B cell (primary cell): ENCODE results near the gene EEF1E1. TPM values are rescaled to one million over a fixed set of nuclear protein-coding genes. Genes with fewer than 3 reads are reported as not detected.

Experiments used
- ATAC-seq: fragments of 200-7000 bp; cut with Tn5 transposase; one replicate; pipeline ENCODE4 v1.10.0; 2021; ENCODE audit warnings: low read depth, mild to moderate bottlenecking, moderate number of reproducible peaks, moderate library complexity
- CTCF ChIA-PET: fragments of 350-600 bp; sonication (Branson Sonifier 250); formaldehyde crosslinking; loops from one replicate; lab custom pipeline; 2021; ENCODE audit warnings: antibody characterized with exemption, inconsistent platforms; lab: Charles Lee
- POLR2A ChIA-PET: fragments of 350-600 bp; sonication (Branson Sonifier 250); formaldehyde crosslinking; loops from one replicate; lab custom pipeline; 2021; ENCODE audit warnings: antibody characterized with exemption; lab: Charles Lee
- DNase-seq: peaks from one replicate; pipeline ENCODE4 v3.0.0; 2013
- H2AFZ ChIP-seq: 2 replicates; pipeline ENCODE4 v1.6.1; 2012; ENCODE audit warnings: mild to moderate bottlenecking, low read depth, low read length; ENCODE audit not compliant: insufficient read depth, poor library complexity, severe bottlenecking
- H3K27ac ChIP-seq, 2 donors: 1 replicate in 1 of 2; 2 replicates in 1 of 2; pipeline ENCODE4 v1.5.1; 2012 to 2013; ENCODE audit warnings: low read length in 2 of 2, mild to moderate bottlenecking in 2 of 2, moderate library complexity in 1 of 2
- H3K27me3 ChIP-seq, 4 experiments: fragments of 200-600 bp in 1 of 4; sonication (generic) in 1 of 4; replicated peaks in 1 of 4; 1 replicate in 2 of 4; 2 replicates in 2 of 4; pipeline versions ENCODE4 v1.6.1 to v1.7.0; 2013 to 2016; ENCODE audit warnings: low read length in 3 of 4, mild to moderate bottlenecking in 2 of 4, mixed read lengths in 1 of 4, moderate library complexity in 1 of 4; ENCODE audit not compliant: insufficient read depth in 4 of 4, control insufficient read depth in 3 of 4; ENCODE audit errors: control extremely low read depth in 1 of 4
- H3K36me3 ChIP-seq, 2 experiments: replicated peaks in 1 of 2; 1 replicate in 1 of 2; 2 replicates in 1 of 2; pipeline versions ENCODE4 v1.6.1 to v1.7.1; 2013; ENCODE audit warnings: low read length in 1 of 2; ENCODE audit not compliant: insufficient read depth in 2 of 2, control insufficient read depth in 1 of 2; ENCODE audit errors: control extremely low read depth in 1 of 2, extremely low read depth in 1 of 2
- H3K4me1 ChIP-seq, 2 donors: fragments of 200-600 bp in 1 of 2; sonication (generic) in 1 of 2; 1 replicate in 1 of 2; 2 replicates in 1 of 2; pipeline versions ENCODE4 v1.5.1 to v1.6.1; 2013 to 2017; ENCODE audit warnings: low read length in 2 of 2; ENCODE audit not compliant: control insufficient read depth in 2 of 2, insufficient read depth in 2 of 2
- H3K4me2 ChIP-seq: replicated peaks from 2 replicates; pipeline ENCODE3; 2012; ENCODE audit warnings: mild to moderate bottlenecking, low read depth, low read length; ENCODE audit not compliant: poor library complexity, severe bottlenecking
- H3K4me3 ChIP-seq, 5 experiments: fragments of 200-600 bp in 1 of 5; sonication (generic) in 1 of 5; 1 replicate in 3 of 5; 2 replicates in 2 of 5; pipeline versions ENCODE4 v1.5.1 to v1.7.0; 2011 to 2016; ENCODE audit warnings: low read length in 4 of 5, mild to moderate bottlenecking in 4 of 5, low read depth in 2 of 5, control low read depth in 1 of 5, moderate library complexity in 1 of 5; ENCODE audit not compliant: insufficient read depth in 1 of 5; ENCODE audit errors: control extremely low read depth in 1 of 5, extremely low read depth in 1 of 5
- H3K79me2 ChIP-seq: fragments of 200-600 bp; sonication (generic); one replicate; pipeline ENCODE4 v1.6.0; 2016; ENCODE audit warnings: low read length; ENCODE audit not compliant: control insufficient read depth, insufficient read depth
- H3K9ac ChIP-seq: fragments of 200-600 bp; sonication (generic); 2 replicates; pipeline ENCODE4 v1.6.1; 2017; ENCODE audit warnings: mild to moderate bottlenecking, low read length, moderate library complexity
- H3K9me3 ChIP-seq, 3 donors: one replicate each; pipeline versions ENCODE4 v1.6.1 to v1.7.1; 2013; ENCODE audit warnings: low read length in 2 of 3; ENCODE audit not compliant: control insufficient read depth in 2 of 3, insufficient read depth in 1 of 3; ENCODE audit errors: control extremely low read depth in 1 of 3
- H4K20me1 ChIP-seq: 2 replicates; pipeline ENCODE4 v1.6.0; 2012; ENCODE audit warnings: mild to moderate bottlenecking, low read length; ENCODE audit not compliant: insufficient read depth, control insufficient read depth, poor library complexity, severe bottlenecking
- H3K27ac Mint-ChIP-seq: one replicate; pipeline ENCODE4 v1.8.0; 2021; ENCODE audit warnings: mixed read lengths
- H3K27me3 Mint-ChIP-seq: one replicate; pipeline ENCODE4 v1.8.0; 2021; ENCODE audit warnings: mixed read lengths
- H3K4me1 Mint-ChIP-seq: one replicate; pipeline ENCODE4 v1.8.0; 2021; ENCODE audit warnings: mixed read lengths
- H3K4me3 Mint-ChIP-seq: one replicate; pipeline ENCODE4 v1.8.0; 2021; ENCODE audit warnings: mixed read lengths
- H3K9me3 Mint-ChIP-seq: one replicate; pipeline ENCODE4 v1.8.0; 2022; ENCODE audit warnings: mixed read lengths; ENCODE audit not compliant: insufficient read depth
- CTCF ChIP-seq: fragments of 200-600 bp; IDR thresholded peaks from one replicate; pipeline ENCODE4 v1.8.0; 2022; ENCODE audit warnings: antibody characterized with exemption, mild to moderate bottlenecking
- EZH2 ChIP-seq: IDR thresholded peaks from 2 replicates; pipeline ENCODE4 v1.6.1; 2012; ENCODE audit warnings: borderline replicate concordance, low read depth, mild to moderate bottlenecking, moderate library complexity, low read length; ENCODE audit not compliant: insufficient read depth, poor library complexity, severe bottlenecking
- WGBS: methylation state at CpG from one replicate; pipeline ENCODE4 v1.1.5; 2013; ENCODE audit warnings: missing lambda C conversion rate; ENCODE audit not compliant: insufficient coverage; 5-methylcytosine and 5-hydroxymethylcytosine counted together
- intact Hi-C: fragments of 100-400 bp; cut with micrococcal nuclease; formaldehyde crosslinking; loops from one replicate; pipeline ENCODE4 v1.10.0; 2022
- polyA plus RNA-seq: library from polyadenylated mRNA; depleted of rRNA; stranded (reverse); fragments of >200 nt; gene quantifications from 2 replicates; pipeline ENCODE4 v1.2.3, GENCODE V29; 2012
- total RNA-seq, 2 donors: library from RNA; stranded (reverse); fragments of 120-200 nt in 1 of 2; gene quantifications; 1 replicate in 1 of 2; 2 replicates in 1 of 2; pipeline versions ENCODE4 v1.2.3 to v1.2.4, GENCODE V29; 2013 to 2022

The EEF1E1 gene
- total and polyA plus RNA-seq, 2 donors (not counting 1 experiment from before 2014, with no cell fraction given), result 20.1 to 23.1 TPM

- Mint-ChIP-seq H3K9me3 (peaks cover 6% of the 10 kb centered on the region), H3K4me1 (peaks cover 40% of the 10 kb centered on the region), H3K27ac (no peak overlapping the region), H3K27me3 (no peaks in the 10 kb centered on the region), H3K4me3 (no peak overlapping the region)
- Histone ChIP-seq H3K4me2 (no peak overlapping the region), H3K36me3 (peaks cover 0 to 9% of the 10 kb centered on the region in 2 experiments), H3K27ac (no peak overlapping the region), H3K27me3 (no peaks in the 10 kb centered on the region), H3K9me3 (no peaks in the 10 kb centered on the region), H3K4me1 (peaks cover 7 to 8% of the 10 kb centered on the region in 2 donors), H3K9ac (no peak overlapping the region), H3K79me2 (peaks cover 34% of the 10 kb centered on the region), H3K4me3 (no peak overlapping the region), H4K20me1 (peaks cover 26% of the 10 kb centered on the region), H2AFZ (no peak overlapping the region)
- ChIA-PET CTCF (no interaction called here), POLR2A (no interaction called here)
- no peak for TF ChIP-seq CTCF
- TF ChIP-seq EZH2, result no peak
- intact Hi-C loops, result no loop called here
- no CpG with 5 or more reads among the region's 5 CpGs for WGBS
- ATAC-seq (no peak), DNase-seq (no peak)
These were observed 71.4 kb downstream of the EEF1E1 start for GRCh38 chr6:8030920-8031319.

Other genes with a start within 250 kb of the EEF1E1 start
- 57.5 and 62.6 TPM in 2 replicates for gene TXNDC5, start 191.8 kb downstream of the EEF1E1 start, total RNA-seq
- gene TXNDC5, start 191.8 kb downstream of the EEF1E1 start, polyA plus RNA-seq, result 89.8 and 91.9 TPM in 2 replicates
- 16.0 and 18.8 TPM in 2 replicates for gene BLOC1S5, start 38.2 kb downstream of the EEF1E1 start, total RNA-seq
- 4.9 and 5.2 TPM in 2 replicates for gene BLOC1S5, start 38.2 kb downstream of the EEF1E1 start, polyA plus RNA-seq